HG03108 (cell line): Measurements from ENCODE around the gene TRIM71.
"Not testable (repeated sequence)": the region's sequence is repeated elsewhere in the genome, so short reads cannot be mapped to it uniquely, and the experiment has no call there.

ENCODE experiments used
- ATAC-seq: cut with Tn5 transposase; IDR thresholded peaks from one replicate; pipeline ENCODE4 v1.9.1; 2021; ENCODE audit warnings: moderate library complexity; ENCODE audit not compliant: unreplicated experiment

TRIM71 gene

DNA sequence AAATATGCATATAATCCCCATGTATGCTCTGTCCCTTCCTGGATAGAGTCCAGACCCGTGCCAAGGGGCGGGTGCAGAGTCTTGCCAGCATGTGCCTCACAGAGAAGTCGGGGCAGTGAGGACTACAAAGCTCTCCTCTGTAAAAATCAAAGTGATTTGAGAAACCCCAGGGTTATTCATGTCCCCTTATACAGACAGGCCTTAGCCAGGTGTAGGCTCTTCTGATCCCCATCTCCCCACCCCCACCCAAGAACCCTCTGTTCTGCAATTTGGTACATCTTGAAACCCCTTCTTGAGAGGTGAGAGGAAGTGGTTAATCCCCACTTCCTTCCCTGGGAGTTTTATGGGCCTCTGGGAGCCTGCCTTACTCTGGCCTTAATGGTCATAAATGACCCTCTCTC lies 24.7 kb downstream of the TRIM71 start:
- no peak for ATAC-seq

DNA sequence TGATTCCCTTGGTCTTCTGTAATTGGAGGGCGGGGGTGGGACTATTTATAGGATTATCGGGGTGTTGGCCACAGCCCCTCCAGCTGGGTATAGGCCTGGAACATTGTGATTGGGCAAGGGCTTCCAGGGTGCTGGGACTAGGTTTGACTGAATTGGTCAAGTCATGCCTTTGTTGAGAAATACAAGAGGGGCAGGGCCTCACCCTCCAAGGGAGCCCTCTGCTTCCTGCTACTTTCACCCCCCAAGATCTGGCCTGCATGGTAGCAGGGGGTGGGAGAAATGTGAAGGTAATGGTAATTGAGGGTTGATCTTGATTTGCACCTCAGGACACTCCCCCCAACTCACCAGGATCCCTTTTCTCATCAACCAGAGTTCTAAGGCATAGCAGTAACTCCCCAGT lies 25.2 kb downstream of the TRIM71 start:
- no peak for ATAC-seq

DNA sequence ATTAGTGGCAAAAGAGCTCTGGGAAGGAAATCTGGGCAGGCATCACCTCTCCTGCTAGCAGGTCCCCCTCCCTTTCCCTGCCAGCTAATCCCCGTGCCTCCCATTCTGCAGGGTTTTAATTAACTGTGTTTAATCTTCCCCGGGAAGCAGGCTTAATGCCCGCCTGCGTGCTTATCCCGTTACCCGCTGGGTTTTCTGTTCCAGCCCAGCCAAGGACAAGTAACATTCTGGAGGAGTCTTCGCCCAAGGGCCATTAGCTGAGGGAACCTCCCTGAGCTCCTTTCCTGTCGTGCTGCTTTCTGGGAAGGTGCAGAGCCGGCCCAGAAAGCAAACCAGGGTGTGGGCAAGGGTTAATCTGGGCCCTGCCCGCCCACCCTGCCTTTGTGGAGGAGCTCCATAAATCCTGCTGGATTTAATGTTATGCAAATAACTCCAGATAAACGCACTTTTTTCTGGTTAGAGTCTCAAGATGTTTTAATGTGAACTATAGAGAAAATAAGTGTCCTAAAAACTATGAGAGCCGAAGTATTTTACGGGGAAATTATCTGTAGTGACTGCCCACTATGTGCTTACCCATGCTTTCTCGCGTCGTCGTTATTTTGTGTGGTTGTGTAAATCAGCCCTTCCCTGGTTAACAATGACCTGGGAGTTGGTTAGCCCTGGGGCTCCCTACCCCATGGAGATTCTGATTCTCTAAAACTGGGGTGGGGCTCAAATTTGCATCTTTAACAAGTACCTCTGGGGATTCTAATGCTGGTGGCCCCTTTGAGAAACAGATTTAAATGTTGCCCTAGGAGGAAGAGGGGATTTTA lies 25.9 kb downstream of the TRIM71 start:
- no peak for ATAC-seq

DNA sequence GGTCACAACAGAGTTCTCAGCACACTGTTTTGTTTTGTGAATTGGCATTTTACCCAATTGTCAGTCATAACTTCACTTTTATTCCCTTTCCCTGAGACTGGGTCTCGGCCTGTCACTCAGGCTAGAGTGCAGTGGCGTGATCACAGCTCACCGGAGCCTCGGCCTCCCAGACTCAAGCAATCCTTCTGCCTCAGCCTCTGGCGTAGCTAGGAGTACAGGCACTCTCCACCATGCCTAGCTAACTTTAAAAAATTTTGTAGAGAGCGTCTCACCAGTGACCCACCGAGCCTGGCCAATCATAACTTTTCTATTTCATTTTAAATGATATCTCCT lies 26.5 kb downstream of the TRIM71 start:
- no peak for ATAC-seq

DNA sequence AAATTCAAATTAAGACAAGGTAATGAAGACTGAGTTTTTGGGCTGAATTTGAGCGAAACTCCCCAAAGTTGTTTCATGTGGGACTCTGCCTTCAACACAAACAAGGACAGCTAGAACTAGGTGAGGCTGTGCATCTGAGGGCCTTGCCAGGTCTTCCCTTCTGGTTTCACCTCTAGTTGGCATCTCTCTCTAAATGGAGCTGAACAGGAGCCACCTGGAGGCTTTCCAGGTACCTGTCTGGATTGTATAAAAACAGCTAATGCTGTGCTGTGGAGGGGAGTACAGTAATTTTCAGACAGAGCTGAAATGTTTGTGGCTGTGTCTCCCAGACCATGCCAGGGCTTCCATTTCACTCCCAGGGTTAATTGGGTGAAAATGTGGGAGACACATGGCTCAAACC lies 27.1 kb downstream of the TRIM71 start:
- ATAC-seq, result no peak

DNA sequence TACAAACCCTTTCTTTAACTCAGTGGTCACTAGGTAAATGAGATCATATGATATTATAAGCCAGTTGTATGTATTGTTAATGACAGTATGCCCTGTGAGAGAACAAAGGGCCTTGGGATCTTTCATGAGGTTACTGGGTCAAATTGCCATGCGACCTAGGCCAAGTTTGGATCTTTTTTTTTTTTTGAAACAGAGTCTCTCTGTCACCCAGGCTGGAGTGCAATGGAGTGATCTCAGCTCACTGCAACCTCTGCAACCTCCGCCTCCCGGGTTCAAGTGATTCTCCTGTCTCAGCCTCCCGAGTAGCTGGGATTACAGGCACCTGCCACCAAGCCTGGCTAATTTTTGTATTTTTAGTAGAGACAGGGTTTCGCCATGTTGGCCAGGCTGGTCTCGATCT lies 27.7 kb downstream of the TRIM71 start:
- ATAC-seq, result not testable (repeated sequence)

DNA sequence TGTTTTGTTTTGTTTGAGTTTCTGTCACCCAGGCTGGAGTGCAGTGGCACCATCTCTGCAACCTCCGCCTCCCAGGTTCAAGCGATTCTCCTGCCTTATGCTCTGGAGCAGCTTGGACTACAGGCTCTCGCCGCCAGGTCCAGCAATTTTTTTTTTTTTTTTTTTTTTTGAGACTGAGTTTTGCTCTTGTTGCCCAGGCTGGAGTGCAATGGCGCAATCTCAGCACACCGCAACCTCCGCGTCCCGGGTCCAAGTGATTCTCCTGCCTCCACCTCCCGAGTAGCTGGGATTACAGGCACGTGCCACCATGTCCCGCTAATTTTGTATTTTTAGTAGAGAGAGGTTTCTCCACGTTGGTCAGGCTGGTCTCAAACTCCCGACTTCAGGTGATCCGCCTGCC lies 29.2 kb downstream of the TRIM71 start:
- ATAC-seq, result not testable (repeated sequence)

DNA sequence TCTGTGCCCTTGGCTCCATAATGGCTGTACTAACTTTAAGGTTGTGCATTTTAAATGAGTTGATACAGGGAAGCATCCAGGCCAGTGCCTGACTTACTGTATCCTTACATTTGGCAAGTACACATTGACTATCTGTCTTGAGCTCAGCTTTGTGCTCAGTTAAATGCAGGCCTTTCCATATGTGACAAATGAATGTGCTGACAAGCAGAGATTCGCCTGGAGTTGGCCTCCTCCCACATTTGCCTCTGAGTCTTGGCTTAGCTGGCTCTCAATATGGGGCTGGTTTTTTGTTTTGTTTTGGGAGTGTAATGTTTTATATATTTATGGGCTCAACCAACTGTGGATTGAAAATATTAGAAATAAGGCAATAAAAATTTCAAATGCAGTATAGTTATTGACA lies 29.7 kb downstream of the TRIM71 start:
- no peak for ATAC-seq

DNA sequence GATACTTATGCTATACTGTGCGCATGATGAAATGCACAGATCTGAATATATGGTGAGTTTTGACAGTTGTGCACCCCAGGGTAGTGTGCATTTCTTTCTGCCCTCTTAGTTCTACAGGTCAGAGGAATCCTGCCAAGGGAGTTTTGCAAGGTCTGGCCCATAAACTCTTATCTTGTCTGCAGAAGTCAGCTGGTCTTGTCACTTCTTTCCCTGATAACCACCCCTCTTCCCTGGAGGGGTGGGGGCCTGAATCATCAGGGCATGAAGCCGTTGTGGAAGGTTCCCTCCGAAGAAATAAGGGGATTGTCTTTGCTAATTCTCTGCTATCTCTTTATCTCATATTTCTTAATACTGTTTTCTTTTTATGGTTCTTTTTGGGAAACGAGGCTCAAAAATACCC lies 30.4 kb downstream of the TRIM71 start:
- no peak for ATAC-seq

DNA sequence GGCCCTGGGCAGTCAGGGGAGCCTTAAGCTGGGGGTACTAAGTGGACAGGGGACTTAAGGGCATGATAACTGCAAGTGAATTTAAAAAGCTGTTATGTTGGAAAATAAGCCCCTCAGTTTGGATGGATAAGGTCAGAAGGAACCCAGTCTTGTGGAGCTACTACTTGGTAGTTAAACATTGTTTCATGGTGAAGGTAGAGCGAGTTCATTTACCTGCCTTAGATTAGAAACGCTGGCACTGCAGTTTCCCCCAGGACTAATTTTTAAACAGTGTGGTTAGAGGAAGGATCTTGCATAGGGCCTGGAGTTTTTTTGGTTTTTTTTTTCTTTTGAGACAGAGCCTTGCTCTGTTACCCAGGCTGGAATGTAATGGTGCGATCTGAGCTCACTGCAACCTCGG lies 31.2 kb downstream of the TRIM71 start:
- ATAC-seq, result no peak

DNA sequence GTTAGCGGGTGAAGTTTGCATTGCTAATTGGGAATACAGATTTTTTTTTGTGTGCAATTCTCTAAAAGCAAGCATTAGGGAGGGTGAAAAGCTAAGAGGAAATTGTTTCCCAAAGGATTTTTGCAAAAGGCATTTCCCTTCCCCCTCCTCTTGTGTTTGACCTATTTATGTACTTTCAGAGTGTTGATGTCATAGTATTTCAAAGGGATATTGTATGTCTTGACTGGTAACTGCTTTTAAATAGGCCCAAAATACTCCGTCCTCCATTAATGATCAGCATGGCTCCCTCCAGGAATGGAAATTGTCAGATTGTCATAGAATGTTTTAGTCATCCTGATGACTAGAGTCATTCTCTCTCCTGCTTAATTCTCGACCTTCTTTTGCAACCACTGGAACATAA lies 32.4 kb downstream of the TRIM71 start:
- no peak for ATAC-seq

DNA sequence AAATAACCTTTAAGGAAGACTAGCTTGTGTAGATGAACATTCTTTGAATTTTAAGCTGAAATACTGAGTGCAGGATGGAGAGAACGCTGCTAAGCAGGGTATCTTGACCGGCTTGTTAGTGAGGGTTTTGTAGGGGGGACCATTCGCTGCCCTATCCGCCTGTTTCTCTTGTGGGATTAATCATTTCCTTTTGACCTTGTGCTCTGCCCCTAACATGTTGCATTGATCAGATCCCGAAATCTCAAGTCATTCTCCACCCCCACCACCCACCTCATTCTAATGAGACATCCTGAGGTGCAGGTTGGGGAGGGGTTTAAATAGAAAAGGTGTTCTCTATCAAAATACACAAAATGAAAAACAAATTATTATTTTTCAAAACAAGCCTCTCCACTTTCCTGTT lies 32.8 kb downstream of the TRIM71 start:
- no peak for ATAC-seq

DNA sequence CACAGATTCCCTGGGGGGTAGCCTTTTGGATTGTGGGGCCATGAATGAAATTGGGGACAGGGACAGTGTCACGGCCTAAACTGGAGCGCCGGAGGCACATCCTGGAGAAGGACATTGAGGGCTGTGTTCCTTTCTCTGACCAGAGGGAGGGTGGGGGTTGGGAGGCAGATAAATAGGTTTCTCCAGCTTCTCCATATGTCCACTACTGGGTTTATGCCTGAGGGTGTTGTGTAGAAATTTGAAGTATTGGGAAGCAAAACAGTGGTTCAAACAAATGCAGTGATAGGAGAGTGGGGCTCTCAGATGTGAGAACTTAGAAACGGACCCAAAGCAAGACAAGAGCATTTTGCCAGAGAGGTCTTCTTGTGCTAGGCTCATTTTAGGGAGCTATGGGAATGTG lies 34.3 kb downstream of the TRIM71 start:
- no peak for ATAC-seq

DNA sequence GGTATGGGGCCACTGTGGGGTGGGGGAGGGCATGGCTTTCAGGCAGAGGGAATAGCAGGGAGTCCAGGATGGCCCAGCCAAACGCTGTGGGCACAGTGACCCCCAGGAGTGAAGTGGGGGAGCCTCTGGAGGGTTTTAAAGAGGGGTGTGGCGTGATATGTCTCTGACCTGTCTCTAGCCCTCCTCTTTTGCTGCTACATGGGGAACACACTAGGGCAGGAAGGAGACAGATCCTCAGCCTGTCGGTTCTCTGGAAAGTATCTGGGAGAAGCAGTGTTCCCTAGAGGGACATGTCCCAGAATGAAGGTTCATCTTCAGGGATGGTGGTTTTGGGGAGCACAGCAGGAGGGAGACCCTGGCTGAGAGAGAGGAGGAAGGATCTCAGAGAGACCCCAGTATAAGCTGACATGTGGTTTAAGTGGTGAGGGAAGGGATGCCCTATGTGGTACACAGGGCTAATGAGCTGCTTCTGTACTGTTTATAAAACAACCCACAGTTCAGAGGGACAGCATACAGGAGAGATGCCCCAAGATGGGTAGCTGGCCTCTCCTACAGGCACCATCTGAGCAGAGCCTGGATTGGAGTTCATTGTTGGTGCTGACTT lies 37.7 kb downstream of the TRIM71 start:
- no peak for ATAC-seq

DNA sequence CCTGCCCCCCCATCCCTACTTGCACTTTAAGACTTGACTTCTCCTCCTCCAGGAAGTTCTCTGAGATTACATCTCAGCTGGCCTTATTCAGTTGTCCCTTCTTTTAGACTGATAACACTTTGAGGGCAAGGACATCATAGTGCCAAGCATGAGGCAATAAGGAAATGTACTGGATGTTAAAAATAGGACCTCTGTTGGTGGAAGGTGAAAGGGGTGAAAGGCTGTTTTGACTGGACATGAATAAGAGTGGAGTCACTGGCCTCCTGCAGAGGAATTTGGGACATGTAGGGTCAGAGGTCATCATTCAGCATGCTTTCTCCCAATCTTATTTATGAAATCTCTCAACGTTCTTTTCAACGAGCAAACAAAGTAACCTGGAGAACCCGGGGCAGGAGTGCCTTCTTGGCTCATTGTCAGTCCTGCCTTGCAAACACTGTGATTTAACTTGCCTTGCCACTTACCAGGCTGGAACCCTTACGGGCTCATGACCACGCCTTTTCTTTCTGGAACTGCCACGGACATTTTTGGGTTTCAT lies 38.6 kb downstream of the TRIM71 start:
- no peak for ATAC-seq

DNA sequence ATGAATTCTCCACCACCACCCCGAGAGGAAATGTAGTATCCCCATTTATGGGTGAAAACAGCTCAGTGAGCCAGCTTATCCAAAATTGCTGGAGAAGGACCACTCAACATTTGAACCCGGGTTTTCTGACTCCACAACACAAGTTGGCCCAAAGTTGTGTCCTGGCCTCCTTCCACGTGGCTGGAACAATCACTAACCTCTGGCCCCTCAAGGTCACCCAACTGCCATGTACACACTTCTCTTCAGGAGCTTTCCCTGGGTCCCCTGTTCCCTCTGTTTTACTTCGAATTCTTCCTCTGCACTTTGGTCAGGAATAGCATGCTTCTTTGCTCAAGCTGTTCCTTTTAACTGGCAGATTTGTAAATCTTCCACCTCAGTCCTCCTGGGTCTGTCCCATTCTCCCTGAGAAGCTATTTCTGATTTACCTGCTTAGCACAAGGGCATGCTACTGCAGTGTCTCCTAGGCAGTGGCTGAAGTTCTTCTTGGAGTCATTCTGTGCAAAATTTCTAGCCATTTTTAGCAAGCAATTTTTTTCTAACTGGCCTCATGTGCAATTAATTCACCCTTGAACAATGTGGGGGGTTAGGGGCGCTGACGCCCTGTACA lies 39.2 kb downstream of the TRIM71 start:
- ATAC-seq, result no peak

DNA sequence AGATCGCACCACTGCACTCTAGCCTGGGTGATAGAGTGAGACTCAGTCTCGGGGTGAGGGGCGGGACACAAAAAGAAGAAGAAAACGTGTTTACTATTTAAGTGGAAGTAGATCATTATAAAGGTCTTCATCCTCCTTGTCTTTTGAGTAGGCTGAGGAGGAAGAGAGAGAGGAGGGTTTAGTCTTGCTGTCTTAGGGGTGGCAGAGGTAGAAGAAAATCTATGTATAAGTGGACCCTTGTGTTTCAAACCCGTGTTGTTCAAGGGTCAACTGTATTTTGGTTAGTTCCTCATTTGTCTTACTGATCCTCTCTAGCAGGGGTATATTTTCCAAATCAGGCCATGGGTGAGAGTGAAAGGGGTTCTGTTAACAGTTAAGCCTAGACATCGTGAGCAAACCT lies 40.1 kb downstream of the TRIM71 start:
- no peak for ATAC-seq

DNA sequence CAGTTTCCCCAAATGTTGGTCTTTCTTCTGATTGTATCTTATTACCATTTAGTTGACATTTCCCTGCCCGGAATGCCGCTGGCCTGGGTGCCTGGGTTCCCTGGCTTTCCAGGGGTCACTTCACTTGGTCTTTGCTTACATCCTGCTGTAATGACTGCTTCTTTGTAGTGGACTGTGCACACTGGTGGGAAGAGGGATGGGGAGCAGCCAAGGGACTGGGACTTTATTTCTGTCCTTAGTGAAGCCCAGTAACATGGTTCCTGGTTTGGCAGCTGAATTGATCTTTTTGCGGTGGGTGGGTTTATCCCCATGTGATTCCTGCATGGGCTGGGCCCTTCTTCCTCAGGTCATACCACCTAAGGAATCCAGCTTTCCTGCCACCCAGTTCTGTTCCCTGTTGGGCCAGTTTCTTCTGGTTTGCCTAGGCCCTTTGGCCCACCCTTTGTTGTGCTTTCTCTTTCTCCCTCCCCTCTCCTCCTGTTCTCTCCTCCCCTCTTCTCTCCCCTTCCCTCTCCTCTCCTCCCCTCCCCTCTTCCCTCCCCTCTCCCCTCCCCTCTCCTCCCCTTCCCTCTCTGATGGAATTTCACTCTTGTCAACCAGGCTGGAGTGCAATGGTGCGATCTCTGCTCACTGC lies 41.9 kb downstream of the TRIM71 start:
- ATAC-seq, result no peak

DNA sequence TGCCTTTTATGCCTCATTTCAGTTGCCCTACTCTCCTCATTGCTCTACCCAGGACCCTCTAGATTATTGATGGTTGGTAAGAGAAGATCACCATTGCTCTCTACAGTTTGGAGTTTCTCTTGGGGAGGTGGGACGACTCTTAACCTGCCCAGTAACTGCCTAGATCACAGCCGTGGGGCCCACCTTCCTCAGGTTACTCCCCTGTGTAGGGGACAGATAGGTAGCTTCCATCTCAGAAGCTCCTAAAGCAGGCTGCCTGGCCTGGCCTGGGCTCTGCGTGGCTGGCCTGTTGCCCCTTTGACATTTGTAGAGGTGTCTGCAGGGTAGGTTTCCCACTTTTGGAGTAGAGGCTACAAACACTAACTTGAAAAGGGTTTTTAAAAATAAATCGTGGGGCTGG lies 42.7 kb downstream of the TRIM71 start:
- no peak for ATAC-seq

DNA sequence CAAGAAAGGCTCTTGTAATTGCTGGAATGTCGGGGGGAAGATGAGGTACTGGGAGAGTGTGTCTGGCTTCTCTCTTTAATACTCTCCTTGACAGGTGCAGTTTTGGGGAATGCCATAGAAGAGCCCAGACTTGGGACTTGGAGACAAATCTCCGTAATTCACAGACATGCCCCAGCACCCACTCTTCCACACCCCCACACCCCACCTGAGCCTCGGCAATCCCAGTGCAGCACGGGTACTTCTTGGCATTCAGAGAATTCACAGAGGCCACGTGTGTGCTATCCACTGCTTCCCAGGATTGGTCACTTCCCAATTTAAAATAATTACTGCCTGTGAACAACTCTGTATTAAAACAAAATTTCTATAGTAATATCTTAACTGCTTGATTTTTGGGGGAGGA lies 43.9 kb downstream of the TRIM71 start:
- ATAC-seq, result no peak

DNA sequence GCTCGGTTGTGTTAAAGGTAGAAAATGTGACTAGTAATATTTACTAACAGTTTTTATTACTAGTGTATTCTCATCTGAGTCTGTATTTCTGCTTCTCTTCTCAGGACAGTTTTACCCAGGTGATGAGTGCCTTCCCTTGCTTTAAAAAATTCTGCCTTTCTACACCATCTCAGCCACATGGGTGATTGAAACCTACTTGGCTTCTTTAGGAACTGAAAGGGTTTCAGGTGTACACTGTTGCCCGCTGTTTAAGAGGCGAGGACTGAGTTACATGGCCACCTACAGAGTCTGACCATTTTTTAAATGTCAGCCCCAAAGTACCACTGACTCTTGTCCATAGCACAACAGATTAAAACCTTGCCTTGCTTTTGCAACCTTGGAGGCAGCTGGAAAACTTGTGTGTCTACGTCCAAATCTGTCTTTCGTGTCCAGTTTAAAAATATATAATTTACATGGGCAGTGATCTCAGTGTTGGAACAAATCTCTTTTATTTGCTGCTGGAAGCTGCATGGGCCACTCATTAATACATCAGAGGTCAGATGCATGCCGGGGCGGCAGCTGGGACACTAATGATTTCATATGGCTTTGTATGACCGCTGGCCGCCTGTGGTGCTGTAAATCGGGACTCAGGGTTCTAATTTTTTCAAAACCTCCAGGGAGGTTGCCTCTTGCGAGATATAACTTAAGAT lies 44.6 kb downstream of the TRIM71 start:
- no peak for ATAC-seq
